SU-DHL-6 (cell line): ENCODE data around the gene PBX1.

Experiments used
- H2AFZ ChIP-seq: fragments of 200-600 bp; sonication (generic); 2 replicates; pipeline ENCODE4 v1.6.1; 2014; ENCODE audit warnings: low read depth, mild to moderate bottlenecking, moderate library complexity, mixed read lengths, antibody characterized with exemption, low read length; ENCODE audit not compliant: severe bottlenecking
- H3F3A ChIP-seq: fragments of 200-600 bp; shearing (Covaris generic); 2 replicates; pipeline ENCODE4 v1.6.0; 2016; ENCODE audit warnings: antibody characterized with exemption, mild to moderate bottlenecking; ENCODE audit not compliant: insufficient read depth
- H3K27ac ChIP-seq: fragments of 200-600 bp; sonication (generic); 2 replicates; pipeline ENCODE4 v1.5.1; 2016; ENCODE audit warnings: low read depth, mild to moderate bottlenecking, low read length, moderate library complexity, mixed read lengths
- H3K27me3 ChIP-seq: fragments of 200-600 bp; sonication (generic), shearing (Covaris generic); 2 replicates; pipeline ENCODE4 v1.6.0; 2014; ENCODE audit warnings: mild to moderate bottlenecking, low read length
- H3K36me3 ChIP-seq: fragments of 200-600 bp; sonication (generic); 2 replicates; pipeline ENCODE4 v1.6.1; 2014; ENCODE audit warnings: mild to moderate bottlenecking, low read length, mixed read lengths
- H3K4me2 ChIP-seq: fragments of 300-600, 200-600 bp; shearing (Covaris generic), sonication (generic); 2 replicates; pipeline ENCODE4 v1.6.0; 2014; ENCODE audit warnings: low read length, low read depth, mild to moderate bottlenecking; ENCODE audit not compliant: poor library complexity, severe bottlenecking
- H3K4me3 ChIP-seq: fragments of 200-600 bp; sonication (generic); 2 replicates; pipeline ENCODE4 v1.5.1; 2014; ENCODE audit warnings: antibody characterized with exemption, low read length, mild to moderate bottlenecking, mixed read lengths; ENCODE audit not compliant: insufficient read depth, poor library complexity, severe bottlenecking
- H3K79me2 ChIP-seq: fragments of 200-600 bp; sonication (generic); 2 replicates; pipeline ENCODE4 v1.6.1; 2014; ENCODE audit warnings: mild to moderate bottlenecking, low read length, moderate library complexity; ENCODE audit not compliant: insufficient read depth
- H3K9ac ChIP-seq: fragments of 200-600 bp; sonication (generic); 2 replicates; pipeline ENCODE4 v1.7.0; 2014; ENCODE audit warnings: mild to moderate bottlenecking, low read length
- H3K9me2 ChIP-seq: fragments of 200-600 bp; sonication (generic); replicated peaks from 2 replicates; pipeline ENCODE4 v1.6.1; 2014; ENCODE audit warnings: low read length; ENCODE audit not compliant: insufficient read depth
- H3K9me3 ChIP-seq: fragments of 200-600 bp; sonication (generic); 2 replicates; pipeline ENCODE4 v1.6.1; 2014; ENCODE audit warnings: low read length, mixed read lengths; ENCODE audit not compliant: insufficient read depth
- H4K20me1 ChIP-seq: fragments of 200-600 bp; sonication (generic); 2 replicates; pipeline ENCODE4 v1.6.1; 2014; ENCODE audit warnings: low read depth, mild to moderate bottlenecking, antibody characterized with exemption, low read length, moderate library complexity, mixed read lengths
- EZH2phosphoT487 ChIP-seq: fragments of 200-600 bp; sonication (generic), shearing (Covaris generic); conservative IDR thresholded peaks from 2 replicates; pipeline ENCODE4 v1.6.1; 2018; ENCODE audit warnings: mild to moderate bottlenecking, antibody characterized with exemption, low read length, moderate library complexity, mixed read lengths
- TF ChIP-seq, protein P1 (sequence below): fragments of 200-600 bp; sonication (generic); IDR thresholded peaks from one replicate; pipeline ENCODE4 v1.5.1; 2017; ENCODE audit warnings: antibody characterized with exemption, mild to moderate bottlenecking, low read length, moderate library complexity; ENCODE audit not compliant: insufficient read depth, poor library complexity, severe bottlenecking

Gene PBX1

DNA sequence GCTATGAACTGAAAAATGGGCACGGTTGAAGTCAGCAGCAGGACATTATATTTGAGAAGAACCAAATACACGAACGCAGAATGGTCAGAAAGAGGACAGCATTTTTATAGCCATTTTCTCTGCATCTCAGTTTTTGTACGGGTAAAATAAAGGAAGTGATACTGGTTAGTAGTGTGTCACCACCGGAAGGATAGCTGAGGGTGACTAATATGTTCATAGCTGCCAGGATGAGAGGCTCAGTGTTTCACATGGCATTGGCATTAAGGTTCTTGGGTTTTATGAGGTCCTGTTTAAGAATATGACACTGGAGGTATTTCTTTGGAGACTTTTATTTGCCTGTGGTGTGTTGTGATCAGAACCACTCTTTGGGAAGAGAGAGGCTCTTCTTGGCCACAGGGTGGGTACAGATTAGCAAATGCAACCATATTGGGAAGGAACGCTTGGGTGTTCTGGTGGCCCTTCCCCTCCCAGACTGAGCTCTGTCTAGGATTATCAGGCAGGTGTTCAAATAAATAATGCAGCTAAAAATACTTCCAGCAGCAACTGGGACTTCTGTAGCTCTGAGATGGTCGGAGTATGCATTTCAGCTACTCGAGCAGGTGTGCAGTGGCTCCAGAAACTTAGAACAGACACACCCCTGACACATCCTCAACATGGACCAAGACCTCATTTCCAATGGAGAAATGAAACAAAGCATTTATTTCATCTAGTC lies 158.2 kb downstream of the PBX1 start:
- H3K27ac ChIP-seq, result no peak overlapping the region

GRCh38 chr1:164718821-164719220 lies 159.8 kb downstream of the PBX1 start:
- H3K4me2 ChIP-seq, result no peak overlapping the region
- no peaks in the 10 kb centered on the region for H4K20me1 ChIP-seq
- no peak overlapping the region for H3K4me3 ChIP-seq
- no peaks in the 10 kb centered on the region for H3K27me3 ChIP-seq
- H3K9ac ChIP-seq, result no peak overlapping the region
- no peaks in the 10 kb centered on the region for H3K9me3 ChIP-seq
- no peak overlapping the region for H3K27ac ChIP-seq
- no peaks in the 10 kb centered on the region for H3K36me3 ChIP-seq
- no peak for TF ChIP-seq EZH2phosphoT487
- TF ChIP-seq, protein P1, sequence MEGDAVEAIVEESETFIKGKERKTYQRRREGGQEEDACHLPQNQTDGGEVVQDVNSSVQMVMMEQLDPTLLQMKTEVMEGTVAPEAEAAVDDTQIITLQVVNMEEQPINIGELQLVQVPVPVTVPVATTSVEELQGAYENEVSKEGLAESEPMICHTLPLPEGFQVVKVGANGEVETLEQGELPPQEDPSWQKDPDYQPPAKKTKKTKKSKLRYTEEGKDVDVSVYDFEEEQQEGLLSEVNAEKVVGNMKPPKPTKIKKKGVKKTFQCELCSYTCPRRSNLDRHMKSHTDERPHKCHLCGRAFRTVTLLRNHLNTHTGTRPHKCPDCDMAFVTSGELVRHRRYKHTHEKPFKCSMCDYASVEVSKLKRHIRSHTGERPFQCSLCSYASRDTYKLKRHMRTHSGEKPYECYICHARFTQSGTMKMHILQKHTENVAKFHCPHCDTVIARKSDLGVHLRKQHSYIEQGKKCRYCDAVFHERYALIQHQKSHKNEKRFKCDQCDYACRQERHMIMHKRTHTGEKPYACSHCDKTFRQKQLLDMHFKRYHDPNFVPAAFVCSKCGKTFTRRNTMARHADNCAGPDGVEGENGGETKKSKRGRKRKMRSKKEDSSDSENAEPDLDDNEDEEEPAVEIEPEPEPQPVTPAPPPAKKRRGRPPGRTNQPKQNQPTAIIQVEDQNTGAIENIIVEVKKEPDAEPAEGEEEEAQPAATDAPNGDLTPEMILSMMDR, result no peak
- no peak overlapping the region for H2AFZ ChIP-seq
- H3K79me2 ChIP-seq, result no peaks in the 10 kb centered on the region
- H3F3A ChIP-seq, result no peaks in the 10 kb centered on the region
- no peaks in the 10 kb centered on the region for H3K9me2 ChIP-seq

More for the DNA sequence above, 158.2 kb downstream of the PBX1 start:
- Histone ChIP-seq H3K9me3 (no peaks in the 10 kb centered on the region), H3K79me2 (no peaks in the 10 kb centered on the region), H3K36me3 (no peaks in the 10 kb centered on the region), H3K4me2 (no peak overlapping the region), H3K4me3 (no peak overlapping the region), H3K27me3 (no peaks in the 10 kb centered on the region), H3K9ac (no peak overlapping the region), H3F3A (no peaks in the 10 kb centered on the region), H3K9me2 (no peaks in the 10 kb centered on the region), H2AFZ (no peak overlapping the region), H4K20me1 (no peaks in the 10 kb centered on the region)
- TF ChIP-seq, protein P1, result no peak
- no peak for TF ChIP-seq EZH2phosphoT487

GRCh38 chr1:164719676-164720439 lies 160.9 kb downstream of the PBX1 start:
- no peaks in the 10 kb centered on the region for H3F3A ChIP-seq
- no peak overlapping the region for H2AFZ ChIP-seq
- no peak overlapping the region for H3K4me2 ChIP-seq
- no peaks in the 10 kb centered on the region for H3K9me2 ChIP-seq
- no peaks in the 10 kb centered on the region for H3K36me3 ChIP-seq
- no peak overlapping the region for H3K9ac ChIP-seq
- H3K27me3 ChIP-seq, result no peaks in the 10 kb centered on the region
- no peaks in the 10 kb centered on the region for H3K79me2 ChIP-seq
- no peak overlapping the region for H3K4me3 ChIP-seq
- no peaks in the 10 kb centered on the region for H4K20me1 ChIP-seq
- no peak overlapping the region for H3K27ac ChIP-seq
- no peaks in the 10 kb centered on the region for H3K9me3 ChIP-seq
- TF ChIP-seq EZH2phosphoT487, result no peak
- TF ChIP-seq, protein P1, result no peak
